ENCODE data around the gene LRRC58.

The LRRC58 gene

GRCh38 chr3:120274739-120275167 lies 74.4 kb downstream of the LRRC58 start:
- no peak for DNase-seq

Data from activated gamma-delta T cell (primary cell).